ENCODE measurements around the gene ZSCAN22.
"Not testable (repeated sequence)": the region's sequence is repeated elsewhere in the genome, so short reads cannot be mapped to it uniquely, and the experiment has no call there.

Gene ZSCAN22

GRCh38 chr19:58326914-58327726 lies at the start of gene ZSCAN22:
Gene ZSCAN22 (plus strand): TSS chr19:58326994. CDS start chr19:58334803, 7,809 bp downstream.
- peak; percentile 87 for DNase-seq

GRCh38 chr19:58277197-58277596 lies 49.6 kb upstream of the ZSCAN22 start:
- no peak for DNase-seq

GRCh38 chr19:58277748-58278540 lies 48.9 kb upstream of the ZSCAN22 start:
- no peak for DNase-seq

- DNase-seq = peak; percentile 36 to 93
Measured at GRCh38 chr19:58278541-58279041, 48.2 kb upstream of the ZSCAN22 start, which contains the start of gene ZNF8. Gene ZNF8 (plus strand): TSS chr19:58278955. CDS start chr19:58279082, 127 bp downstream.

- peak in 1 of 2 experiments; percentile 10 for DNase-seq
Measured at GRCh38 chr19:58279042-58279924, 47.5 kb upstream of the ZSCAN22 start.

GRCh38 chr19:58279925-58280316 lies 46.9 kb upstream of the ZSCAN22 start:
- DNase-seq = no peak

- DNase-seq = no peak
Measured at GRCh38 chr19:58284199-58284598, 42.6 kb upstream of the ZSCAN22 start.

- no peak for DNase-seq
Measured at GRCh38 chr19:58291943-58292342, 34.9 kb upstream of the ZSCAN22 start.

GRCh38 chr19:58294743-58295374 lies 31.9 kb upstream of the ZSCAN22 start:
- DNase-seq = no peak

- DNase-seq = no peak
Measured at GRCh38 chr19:58296104-58296503, 30.7 kb upstream of the ZSCAN22 start.

- DNase-seq = no peak
Measured at GRCh38 chr19:58300620-58301019, 26.2 kb upstream of the ZSCAN22 start.

GRCh38 chr19:58304255-58304654 lies 22.5 kb upstream of the ZSCAN22 start:
- DNase-seq = no peak

GRCh38 chr19:58304748-58305064 lies 22.1 kb upstream of the ZSCAN22 start:
- DNase-seq = no peak

GRCh38 chr19:58305065-58305931 lies 21.5 kb upstream of the ZSCAN22 start, which contains the start of gene ERVK3-1:
Gene ERVK3-1 (plus strand): TSS chr19:58305377. CDS start chr19:58312169, 6,792 bp downstream.
- peak; percentile 86 to 95 for DNase-seq

GRCh38 chr19:58305932-58306323 lies 20.9 kb upstream of the ZSCAN22 start:
- DNase-seq = no peak

- DNase-seq = no peak
Measured at GRCh38 chr19:58307736-58308135, 19.1 kb upstream of the ZSCAN22 start.

GRCh38 chr19:58310685-58311084 lies 16.1 kb upstream of the ZSCAN22 start:
- not testable (repeated sequence) for DNase-seq

GRCh38 chr19:58311345-58311865 lies 15.4 kb upstream of the ZSCAN22 start:
- DNase-seq = no peak

- no peak for DNase-seq
Measured at GRCh38 chr19:58315580-58315979, 11.2 kb upstream of the ZSCAN22 start.

GRCh38 chr19:58317476-58318072 lies 9.2 kb upstream of the ZSCAN22 start:
- DNase-seq = no peak
